Globus pallidus (tissue), 1 donor: Measurements from ENCODE around the gene BRAP.
"Not testable (repeated sequence)": the region's sequence is repeated elsewhere in the genome, so short reads cannot be mapped to it uniquely, and the experiment has no call there.

Experiments used
- DNase-seq: peaks from one replicate; pipeline ENCODE4 v3.0.0-alpha.2; 2015; ENCODE audit warnings: low spot score

BRAP gene

GRCh38 chr12:111673503-111673902, 12.3 kb downstream of the BRAP start:
- no peak for DNase-seq

GRCh38 chr12:111672822-111673381, 12.9 kb downstream of the BRAP start:
- no peak for DNase-seq

GRCh38 chr12:111664961-111665865, 20.5 kb downstream of the BRAP start:
- DNase-seq: peak; percentile 55

- DNase-seq: no peak
Observed at GRCh38 chr12:111664499-111664898, 21.3 kb downstream of the BRAP start.

GRCh38 chr12:111656016-111656415, 29.7 kb downstream of the BRAP start:
- DNase-seq: no peak

- no peak for DNase-seq
Observed at GRCh38 chr12:111655356-111655755, 30.4 kb downstream of the BRAP start.

GRCh38 chr12:111653596-111653995, 32.2 kb downstream of the BRAP start:
- DNase-seq: peak; percentile 70

- DNase-seq: not testable (repeated sequence)
Observed at GRCh38 chr12:111652530-111652929, 33.2 kb downstream of the BRAP start.

GRCh38 chr12:111650912-111651311, 34.8 kb downstream of the BRAP start:
- DNase-seq: no peak

- DNase-seq: no peak
Observed at GRCh38 chr12:111645433-111645832, 40.3 kb downstream of the BRAP start.

GRCh38 chr12:111643427-111643826, 42.3 kb downstream of the BRAP start:
- DNase-seq: no peak

GRCh38 chr12:111642681-111643426, 42.9 kb downstream of the BRAP start:
- DNase-seq: no peak

GRCh38 chr12:111640506-111640905, 45.2 kb downstream of the BRAP start:
- DNase-seq: no peak

- no peak for DNase-seq
Observed at GRCh38 chr12:111638556-111638955, 47.2 kb downstream of the BRAP start.

GRCh38 chr12:111636209-111636945, 49.4 kb downstream of the BRAP start:
- peak; percentile 60 for DNase-seq

- no peak for DNase-seq
Observed at GRCh38 chr12:111635524-111635923, 50.2 kb downstream of the BRAP start.

GRCh38 chr12:111628505-111629260, 57.1 kb downstream of the BRAP start:
- no peak for DNase-seq

GRCh38 chr12:111626230-111626629, 59.5 kb downstream of the BRAP start:
- DNase-seq: no peak

GRCh38 chr12:111624540-111624939, 61.2 kb downstream of the BRAP start:
- DNase-seq: no peak

- not testable (repeated sequence) for DNase-seq
Observed at GRCh38 chr12:111617841-111618240, 67.9 kb downstream of the BRAP start.

- DNase-seq: no peak
Observed at GRCh38 chr12:111616177-111616623, 69.6 kb downstream of the BRAP start.
